Skeletal muscle satellite cell (primary cell): ENCODE data around the gene ABHD12B.

Source experiments
- H3K27me3 ChIP-seq: 2 replicates; pipeline ENCODE4 v1.7.0; 2013; ENCODE audit warnings: low read length; ENCODE audit not compliant: control insufficient read depth, insufficient read depth
- H3K36me3 ChIP-seq: 2 replicates; pipeline ENCODE4 v1.7.0; 2013; ENCODE audit warnings: mild to moderate bottlenecking, control low read depth, low read length; ENCODE audit not compliant: insufficient read depth
- H3K4me1 ChIP-seq: 2 replicates; pipeline ENCODE4 v1.7.0; 2013; ENCODE audit warnings: low read length; ENCODE audit not compliant: control insufficient read depth, insufficient read depth
- H3K4me2 ChIP-seq: 2 replicates; pipeline ENCODE4 v1.7.0; 2013; ENCODE audit warnings: mild to moderate bottlenecking, low read length
- H3K4me3 ChIP-seq: 2 replicates; pipeline ENCODE4 v1.7.0; 2013; ENCODE audit warnings: low read length
- H3K9ac ChIP-seq: 2 replicates; pipeline ENCODE4 v1.7.0; 2013; ENCODE audit warnings: mild to moderate bottlenecking, low read depth, low read length, moderate library complexity
- H3K9me3 ChIP-seq: replicated peaks from 2 replicates; pipeline ENCODE4 v1.7.0; 2013; ENCODE audit warnings: mild to moderate bottlenecking, control low read depth, low read length

The ABHD12B gene

GRCh38 chr14:50845166-50845565 lies 26.7 kb upstream of the ABHD12B start:
- Histone ChIP-seq H3K9ac (no peak overlapping the region), H3K9me3 (no peaks in the 10 kb centered on the region), H3K27me3 (no peaks in the 10 kb centered on the region), H3K4me3 (no peak overlapping the region), H3K4me2 (no peak overlapping the region), H3K4me1 (peaks cover 11% of the 10 kb centered on the region), H3K36me3 (no peaks in the 10 kb centered on the region)

- Histone ChIP-seq H3K4me3 (no peak overlapping the region), H3K9ac (no peak overlapping the region), H3K36me3 (no peaks in the 10 kb centered on the region), H3K4me1 (peaks cover 11% of the 10 kb centered on the region), H3K9me3 (no peaks in the 10 kb centered on the region), H3K27me3 (no peaks in the 10 kb centered on the region), H3K4me2 (peak overlapping the region; percentile 49)
Observed at GRCh38 chr14:50846226-50846880, 25.5 kb upstream of the ABHD12B start.

- no peak overlapping the region for H3K4me3 ChIP-seq
- H3K36me3 ChIP-seq: no peaks in the 10 kb centered on the region
- H3K4me1 ChIP-seq: no peaks in the 10 kb centered on the region
- no peaks in the 10 kb centered on the region for H3K9me3 ChIP-seq
- H3K4me2 ChIP-seq: no peak overlapping the region
- H3K9ac ChIP-seq: no peak overlapping the region
- no peaks in the 10 kb centered on the region for H3K27me3 ChIP-seq
Observed at GRCh38 chr14:50853891-50854290, 18.0 kb upstream of the ABHD12B start.

- H3K9me3 ChIP-seq: no peaks in the 10 kb centered on the region
- no peak overlapping the region for H3K4me3 ChIP-seq
- no peaks in the 10 kb centered on the region for H3K36me3 ChIP-seq
- H3K4me2 ChIP-seq: no peak overlapping the region
- no peaks in the 10 kb centered on the region for H3K27me3 ChIP-seq
- H3K4me1 ChIP-seq: peaks cover 4% of the 10 kb centered on the region
- H3K9ac ChIP-seq: no peak overlapping the region
Observed at GRCh38 chr14:50854521-50854920, 17.3 kb upstream of the ABHD12B start.

- Histone ChIP-seq H3K4me2 (no peak overlapping the region), H3K9me3 (no peaks in the 10 kb centered on the region), H3K4me1 (peaks cover 7% of the 10 kb centered on the region), H3K4me3 (no peak overlapping the region), H3K27me3 (no peaks in the 10 kb centered on the region), H3K36me3 (no peaks in the 10 kb centered on the region), H3K9ac (no peak overlapping the region)
Observed at GRCh38 chr14:50855558-50855957, 16.3 kb upstream of the ABHD12B start.

DNA sequence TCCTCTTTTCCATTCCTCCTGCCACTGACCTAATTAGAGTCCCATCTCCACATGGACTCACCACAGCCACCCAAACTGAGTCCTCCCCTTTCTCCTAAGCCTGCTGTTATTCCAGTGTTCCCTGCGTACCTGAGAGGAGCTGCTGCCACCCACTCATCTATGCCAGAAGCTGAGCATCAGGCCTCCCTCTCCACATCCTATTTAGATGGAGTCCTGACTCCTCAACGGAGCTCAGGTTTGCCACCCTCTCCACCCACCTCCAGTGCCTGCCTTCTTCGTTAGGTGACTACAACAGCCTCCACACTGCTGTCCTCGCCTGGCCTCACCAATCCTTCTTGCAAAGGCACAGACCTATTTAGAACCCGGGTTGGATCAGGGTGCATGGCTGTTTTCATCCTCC lies 15.2 kb upstream of the ABHD12B start:
- no peak overlapping the region for H3K9ac ChIP-seq
- peaks cover 7% of the 10 kb centered on the region for H3K4me1 ChIP-seq
- no peak overlapping the region for H3K4me3 ChIP-seq
- H3K36me3 ChIP-seq: no peaks in the 10 kb centered on the region
- H3K27me3 ChIP-seq: peaks cover 3% of the 10 kb centered on the region
- H3K9me3 ChIP-seq: no peaks in the 10 kb centered on the region
- no peak overlapping the region for H3K4me2 ChIP-seq

DNA sequence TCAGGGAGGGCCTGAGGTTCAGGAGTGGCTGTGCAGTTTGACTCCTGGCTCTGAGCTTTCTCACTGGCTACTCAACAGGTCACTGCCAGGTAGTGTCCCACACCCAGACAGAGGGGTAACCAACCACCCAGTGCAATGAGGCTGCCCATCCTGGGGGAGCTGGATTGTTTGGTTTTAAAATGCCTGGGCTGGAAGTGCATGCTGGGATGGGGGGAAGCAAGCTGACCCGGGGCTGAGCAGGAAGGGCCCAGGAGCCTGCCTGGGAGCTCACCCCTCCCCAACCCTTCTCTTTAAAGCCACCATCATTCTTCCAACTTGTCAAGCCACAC lies 12.6 kb upstream of the ABHD12B start:
- Histone ChIP-seq H3K27me3 (peaks cover 15% of the 10 kb centered on the region), H3K4me3 (peak overlapping the region; percentile 67), H3K9ac (peak overlapping the region; percentile 84), H3K4me2 (peak overlapping the region; percentile 90), H3K9me3 (no peaks in the 10 kb centered on the region), H3K4me1 (peaks cover 7% of the 10 kb centered on the region), H3K36me3 (no peaks in the 10 kb centered on the region)

- peak overlapping the region; percentile 67 for H3K4me3 ChIP-seq
- H3K9ac ChIP-seq: peak overlapping the region; percentile 84
Observed at GRCh38 chr14:50860478-50861086, 11.3 kb upstream of the ABHD12B start.

GRCh38 chr14:50862036-50862570 lies 9.8 kb upstream of the ABHD12B start:
- peaks cover 7% of the 10 kb centered on the region for H3K4me1 ChIP-seq

More at GRCh38 chr14:50860478-50861086, 11.3 kb upstream of the ABHD12B start:
- H3K4me1 ChIP-seq: peaks cover 7% of the 10 kb centered on the region
- no peaks in the 10 kb centered on the region for H3K36me3 ChIP-seq
- H3K9me3 ChIP-seq: no peaks in the 10 kb centered on the region
- H3K27me3 ChIP-seq: peaks cover 22% of the 10 kb centered on the region
- H3K4me2 ChIP-seq: peak overlapping the region; percentile 90

DNA sequence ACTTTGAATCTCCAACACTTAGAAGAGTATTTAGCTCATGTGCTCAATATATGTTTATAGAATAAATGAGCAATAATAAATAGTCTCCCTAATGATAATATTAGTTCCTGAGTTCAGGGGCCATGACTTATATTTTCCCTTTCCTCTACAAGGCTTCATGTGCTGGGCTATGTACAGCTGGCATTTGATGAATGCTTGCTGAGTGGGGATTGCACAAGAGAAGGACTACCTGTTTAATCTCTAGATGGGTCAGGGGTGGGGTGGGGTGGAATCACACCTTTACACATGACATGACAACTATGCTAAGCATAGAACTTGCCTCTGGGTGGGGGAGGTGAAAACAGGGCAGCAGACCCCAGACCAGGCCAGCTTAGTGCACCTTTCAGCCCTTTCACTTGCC lies 7.6 kb upstream of the ABHD12B start:
- no peak overlapping the region for H3K9ac ChIP-seq
- peaks cover 5% of the 10 kb centered on the region for H3K4me1 ChIP-seq
- no peaks in the 10 kb centered on the region for H3K36me3 ChIP-seq
- H3K27me3 ChIP-seq: peaks cover 53% of the 10 kb centered on the region
- no peak overlapping the region for H3K4me3 ChIP-seq
- H3K4me2 ChIP-seq: no peak overlapping the region
- H3K9me3 ChIP-seq: no peaks in the 10 kb centered on the region

More at GRCh38 chr14:50862036-50862570, 9.8 kb upstream of the ABHD12B start:
- H3K4me3 ChIP-seq: no peak overlapping the region
- peaks cover 35% of the 10 kb centered on the region for H3K27me3 ChIP-seq
- no peaks in the 10 kb centered on the region for H3K9me3 ChIP-seq
- H3K36me3 ChIP-seq: no peaks in the 10 kb centered on the region
- no peak overlapping the region for H3K4me2 ChIP-seq
- H3K9ac ChIP-seq: no peak overlapping the region

GRCh38 chr14:50864946-50865345 lies 6.9 kb upstream of the ABHD12B start:
- H3K36me3 ChIP-seq: no peaks in the 10 kb centered on the region
- no peaks in the 10 kb centered on the region for H3K4me1 ChIP-seq
- no peak overlapping the region for H3K4me2 ChIP-seq
- no peak overlapping the region for H3K4me3 ChIP-seq
- H3K9ac ChIP-seq: no peak overlapping the region
- H3K9me3 ChIP-seq: no peaks in the 10 kb centered on the region
- H3K27me3 ChIP-seq: peaks cover 58% of the 10 kb centered on the region
